ENCODE measurements around the gene HES7. TPM values are rescaled to one million over a fixed set of nuclear protein-coding genes. Genes with fewer than 3 reads are reported as not detected.
A peak's percentile ranks its signal among the peaks of the same experiment; 100 is the strongest.

Gene HES7
- total and polyA plus RNA-seq, 9 of the 15 experiments (the other 6 are each of a cell fraction or from before 2014, with no cell fraction given): 0.03 to 1.7 (median 0.14) TPM; not detected in 1

DNA sequence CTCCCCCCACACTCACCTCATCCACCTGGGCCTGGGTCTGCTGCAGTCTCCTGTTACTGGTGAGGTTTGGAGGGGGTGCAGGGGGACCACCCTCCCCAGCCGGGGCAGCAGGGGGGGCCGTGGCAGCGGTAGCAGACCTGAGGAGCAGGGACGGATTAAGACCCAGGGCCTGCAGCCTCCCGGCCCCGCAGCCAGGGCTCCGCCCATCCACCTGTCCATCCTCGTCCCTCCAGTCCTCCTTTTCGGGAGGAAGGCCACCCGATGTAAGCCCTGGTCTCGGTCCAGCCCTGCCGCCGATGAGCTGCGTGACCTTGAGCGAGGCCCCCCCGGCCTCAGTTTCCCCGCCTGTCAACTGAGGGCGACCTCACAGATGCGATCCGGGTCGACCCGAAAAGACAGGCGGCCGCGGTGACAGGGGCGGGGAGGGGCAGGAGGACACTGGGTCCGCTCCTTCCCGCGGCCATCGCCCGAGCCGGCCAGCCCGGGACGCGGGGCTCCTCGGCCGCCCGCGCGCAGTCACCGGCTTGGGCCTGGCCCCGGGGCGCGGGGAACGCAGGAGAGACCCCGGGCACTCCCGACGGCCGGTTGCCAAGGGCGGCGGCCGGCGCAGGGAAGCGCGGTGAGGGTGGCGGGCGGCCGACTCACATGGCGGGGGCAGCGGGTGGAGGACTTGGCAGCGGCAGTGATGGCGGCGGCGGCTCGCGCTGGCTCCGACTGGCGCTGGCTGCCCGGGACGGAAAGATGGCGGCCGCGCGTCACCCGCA lies 38.5 kb upstream of the HES7 start, which contains the start of gene VAMP2 (continued):
- TF ChIP-seq REST (IDR thresholded peaks at IDR 0.05; ENCODE audit: borderline replicate concordance) (peak; percentile 98), REST (CRISPR knock-in tag; IDR thresholded peaks at IDR 0.05; ENCODE audit: low read depth) (no peak), CCNT2 (IDR thresholded peaks at IDR 0.05; ENCODE audit: borderline replicate concordance, extremely low read depth, insufficient read length, low read depth, low read length) (peak; percentile 42), DMBX1 (CRISPR knock-in tag; IDR thresholded peaks at IDR 0.05; ENCODE audit: borderline replicate concordance) (no peak), PHF8 (IDR thresholded peaks at IDR 0.05; ENCODE audit: borderline replicate concordance, low read length) (peak; percentile 86; the same call in 1 of the 2 replicates), ETS1 (conservative IDR thresholded peaks at IDR 0.05; ENCODE audit: control insufficient read depth, low read depth, low read length) (peak; percentile 53; the same call in 1 of the 2 replicates), ELK3 (CRISPR knock-in tag; IDR thresholded peaks at IDR 0.05) (no peak)

Measured in K562 (cell line).